H1 (cell line): Measurements from ENCODE around the gene OXCT2. TPM values are rescaled to one million over a fixed set of nuclear protein-coding genes. Genes with fewer than 3 reads are reported as not detected.

Source experiments
- CTCF ChIA-PET: fragments of 300-600 bp; sonication (Branson Sonifier 250); formaldehyde crosslinking; loops from one replicate; lab custom pipeline; 2021; ENCODE audit not compliant: partially characterized antibody; lab: Charles Lee
- POLR2A ChIA-PET: fragments of 300-600 bp; sonication (Branson Sonifier 250); formaldehyde crosslinking; loops from one replicate; lab custom pipeline; 2021; ENCODE audit warnings: inconsistent platforms; ENCODE audit not compliant: partially characterized antibody; lab: Charles Lee
- DNase-seq, 2 experiments: peaks; one replicate each; pipeline versions ENCODE4 v3.0.0 to v3.0.0-alpha.2; 2010 to 2022; ENCODE audit warnings: low spot score in 2 of 2, low read depth in 1 of 2, mixed read lengths in 1 of 2
- FAIRE-seq: peaks from 2 replicates; lab custom pipeline; 2011; peaks lifted over from hg19 to GRCh38; lab: Jason Lieb, UNC
- H2AFZ ChIP-seq: 2 replicates; pipeline ENCODE4 v1.8.1; 2012; ENCODE audit warnings: low read length, inconsistent platforms
- H2AK5ac ChIP-seq: 2 replicates; pipeline ENCODE4 v1.6.1; 2013; ENCODE audit warnings: low read depth, low read length
- H2BK120ac ChIP-seq: replicated peaks from 2 replicates; pipeline ENCODE3; 2013; ENCODE audit warnings: low read depth, low read length, inconsistent platforms
- H2BK12ac ChIP-seq: 2 replicates; pipeline ENCODE4 v1.6.1; 2013; ENCODE audit warnings: low read depth, low read length
- H2BK15ac ChIP-seq: 2 replicates; pipeline ENCODE4 v1.6.1; 2013; ENCODE audit warnings: low read length
- H2BK20ac ChIP-seq: 2 replicates; pipeline ENCODE4 v1.6.1; 2013; ENCODE audit warnings: low read length
- H2BK5ac ChIP-seq: 2 replicates; pipeline ENCODE4 v1.6.1; 2013; ENCODE audit warnings: low read depth, low read length
- H3K14ac ChIP-seq: 2 replicates; pipeline ENCODE4 v1.6.1; 2013; ENCODE audit warnings: inconsistent platforms; ENCODE audit not compliant: insufficient read length
- H3K18ac ChIP-seq: 2 replicates; pipeline ENCODE4 v1.6.1; 2013; ENCODE audit warnings: low read length; ENCODE audit errors: extremely low read depth
- H3K23ac ChIP-seq: 2 replicates; pipeline ENCODE4 v1.6.1; 2013; ENCODE audit warnings: inconsistent platforms; ENCODE audit not compliant: insufficient read length
- H3K23me2 ChIP-seq: 2 replicates; pipeline ENCODE4 v1.6.1; 2013; ENCODE audit warnings: low read depth, low read length
- H3K27ac ChIP-seq: 2 replicates; pipeline ENCODE4 v1.6.1; 2011; ENCODE audit warnings: low read depth, low read length, inconsistent platforms
- H3K27me3 ChIP-seq, 4 experiments: replicated peaks in 1 of 4; 1 replicate in 1 of 4; 2 replicates in 3 of 4; pipeline versions ENCODE4 v1.6.1 to v1.8.1; 2011 to 2013; ENCODE audit warnings: low read length in 3 of 4, mild to moderate bottlenecking in 3 of 4, inconsistent platforms in 2 of 4, mixed read lengths in 2 of 4, moderate library complexity in 1 of 4; ENCODE audit not compliant: control insufficient read depth in 3 of 4, insufficient read depth in 3 of 4; ENCODE audit errors: extremely low read depth in 1 of 4
- H3K36me3 ChIP-seq, 4 experiments: 2 replicates each; pipeline versions ENCODE4 v1.6.1 to v1.8.1; 2011 to 2013; ENCODE audit warnings: mild to moderate bottlenecking in 4 of 4, low read length in 3 of 4, moderate library complexity in 2 of 4, control low read depth in 1 of 4, inconsistent platforms in 1 of 4; ENCODE audit not compliant: insufficient read depth in 4 of 4, control insufficient read depth in 2 of 4
- H3K4ac ChIP-seq: replicated peaks from 2 replicates; pipeline ENCODE3; 2013; ENCODE audit warnings: low read length, low read depth, mixed read lengths, inconsistent platforms; ENCODE audit not compliant: insufficient read length
- H3K4me1 ChIP-seq, 4 experiments: replicated peaks in 1 of 4; 1 replicate in 1 of 4; 2 replicates in 3 of 4; pipeline versions ENCODE4 v1.6.1 to v1.8.1; 2011 to 2013; ENCODE audit warnings: low read length in 3 of 4, inconsistent platforms in 2 of 4, mixed read lengths in 1 of 4; ENCODE audit not compliant: insufficient read depth in 4 of 4, control insufficient read depth in 3 of 4
- H3K4me2 ChIP-seq, 2 experiments: 2 replicates each; pipeline versions ENCODE4 v1.6.1 to v1.8.1; 2011 to 2013; ENCODE audit warnings: low read depth in 2 of 2, low read length in 2 of 2, control low read depth in 1 of 2, inconsistent platforms in 1 of 2, mild to moderate bottlenecking in 1 of 2; ENCODE audit not compliant: insufficient read depth in 1 of 2
- H3K4me3 ChIP-seq, 4 experiments: fragments of 200-600, 300-600 bp in 1 of 4; sonication (generic), shearing (Covaris generic), sonication (Bioruptor Twin) in 1 of 4; 2 replicates each; pipeline versions ENCODE4 v1.5.1 to v1.8.1; 2011 to 2016; ENCODE audit warnings: low read length in 4 of 4, low read depth in 3 of 4, control low read depth in 2 of 4, inconsistent platforms in 2 of 4, mild to moderate bottlenecking in 2 of 4, mixed read lengths in 1 of 4, moderate library complexity in 1 of 4; ENCODE audit not compliant: insufficient read depth in 2 of 4; ENCODE audit errors: extremely low read depth in 1 of 4
- H3K56ac ChIP-seq: replicated peaks from 2 replicates; pipeline ENCODE3; 2013; ENCODE audit warnings: low read depth, mild to moderate bottlenecking, mixed read lengths, low read length, inconsistent platforms; ENCODE audit not compliant: insufficient read length
- H3K79me1 ChIP-seq: 2 replicates; pipeline ENCODE4 v1.6.1; 2013; ENCODE audit warnings: low read depth, low read length, control low read depth
- H3K79me2 ChIP-seq, 2 experiments: 2 replicates each; pipeline versions ENCODE4 v1.6.1 to v1.8.1; 2012 to 2013; ENCODE audit warnings: low read length in 2 of 2, mild to moderate bottlenecking in 2 of 2, inconsistent platforms in 1 of 2; ENCODE audit not compliant: insufficient read depth in 2 of 2, control insufficient read depth in 1 of 2
- H3K9ac ChIP-seq, 4 experiments: replicated peaks in 1 of 4; 1 replicate in 1 of 4; 2 replicates in 3 of 4; pipeline versions ENCODE4 v1.6.1 to v1.8.1; 2011 to 2013; ENCODE audit warnings: low read depth in 3 of 4, low read length in 3 of 4, control low read depth in 2 of 4, mild to moderate bottlenecking in 2 of 4, moderate library complexity in 2 of 4, inconsistent platforms in 1 of 4; ENCODE audit errors: extremely low read depth in 1 of 4
- H3K9me3 ChIP-seq, 2 experiments: 2 replicates each; pipeline versions ENCODE4 v1.6.1 to v1.8.1; 2012 to 2013; ENCODE audit warnings: mild to moderate bottlenecking in 2 of 2, moderate library complexity in 2 of 2, control low read depth in 1 of 2, inconsistent platforms in 1 of 2, low read depth in 1 of 2, low read length in 1 of 2, mixed read lengths in 1 of 2; ENCODE audit not compliant: insufficient read depth in 2 of 2
- H4K20me1 ChIP-seq, 2 experiments: replicated peaks in 1 of 2; 2 replicates each; pipeline versions ENCODE3 to v1.8.1; 2011 to 2013; ENCODE audit warnings: inconsistent platforms in 2 of 2, low read length in 2 of 2, mild to moderate bottlenecking in 1 of 2; ENCODE audit not compliant: insufficient read depth in 2 of 2, control insufficient read depth in 1 of 2
- H4K5ac ChIP-seq: 2 replicates; pipeline ENCODE4 v1.6.1; 2013; ENCODE audit warnings: low read length, low read depth, mixed read lengths, inconsistent platforms; ENCODE audit not compliant: insufficient read length
- H4K8ac ChIP-seq: 2 replicates; pipeline ENCODE4 v1.8.0; 2013; ENCODE audit warnings: mild to moderate bottlenecking, moderate library complexity, low read length, inconsistent platforms; ENCODE audit not compliant: insufficient read depth; ENCODE audit errors: extremely low read depth
- H4K91ac ChIP-seq: replicated peaks from 2 replicates; pipeline ENCODE3; 2013; ENCODE audit warnings: low read length, mixed read lengths, inconsistent platforms; ENCODE audit not compliant: insufficient read length
- ASH2L ChIP-seq: fragments of 200-600, 300-600 bp; sonication (generic); IDR thresholded peaks from one replicate; pipeline ENCODE4 v1.7.1; 2017; ENCODE audit warnings: low read length
- BRCA1 ChIP-seq: IDR thresholded peaks from 2 replicates; pipeline ENCODE4 v1.6.1; 2012; ENCODE audit warnings: low read depth, low read length, improper control_type of control experiment
- HDAC6 ChIP-seq: IDR thresholded peaks from one replicate; pipeline ENCODE4 v1.7.1; 2012; ENCODE audit warnings: low read depth, mild to moderate bottlenecking, inconsistent platforms, low read length, moderate library complexity
- MAFK ChIP-seq: IDR thresholded peaks from 2 replicates; pipeline ENCODE4 v1.6.1; 2012; ENCODE audit warnings: low read depth, mild to moderate bottlenecking, improper control_type of control experiment, low read length
- SP2 ChIP-seq: IDR thresholded peaks from 2 replicates; pipeline ENCODE4 v1.6.1; 2012; ENCODE audit warnings: mild to moderate bottlenecking, low read length, inconsistent platforms
- SP4 ChIP-seq: IDR thresholded peaks from 2 replicates; pipeline ENCODE4 v1.6.1; 2012; ENCODE audit warnings: low read length, inconsistent platforms
- SUZ12 ChIP-seq: fragments of 200-600 bp; sonication (generic); IDR thresholded peaks from 2 replicates; pipeline ENCODE4 v1.6.1; 2012; ENCODE audit warnings: mild to moderate bottlenecking, inconsistent platforms, low read length, moderate library complexity, mixed read lengths
- TAF7 ChIP-seq: optimal IDR thresholded peaks from 2 replicates; pipeline ENCODE3; 2011; ENCODE audit warnings: low read depth, mild to moderate bottlenecking, inconsistent platforms, low read length, moderate library complexity, borderline replicate concordance
- WGBS, 2 experiments: shearing (Covaris generic) in 1 of 2; methylation state at CpG; one replicate each; pipeline versions ENCODE4 v1.1.6 to v1.1.7; 2013 to 2015; ENCODE audit warnings: low lambda C conversion rate in 2 of 2, mixed read lengths in 2 of 2, inconsistent platforms in 1 of 2, low coverage in 1 of 2, missing lambda C conversion rate in 1 of 2; ENCODE audit not compliant: insufficient replicate concordance in 2 of 2, insufficient coverage in 1 of 2, insufficient read length in 1 of 2; ENCODE audit errors: extremely low coverage in 1 of 2, missing lambda C conversion rate in 1 of 2; 5-methylcytosine and 5-hydroxymethylcytosine counted together
- polyA plus RNA-seq, 7 experiments: library from polyadenylated mRNA; depleted of rRNA in 3 of 7; stranded (reverse) in 5 of 7; unstranded in 2 of 7; fragments of >200 nt in 5 of 7; fragments of 200-250 nt in 2 of 7; gene quantifications; 1 replicate in 5 of 7; 2 replicates in 1 of 7; 4 replicates in 1 of 7; pipeline versions ENCODE4 v1.2.1 to v1.2.3, GENCODE V29; 2011 to 2013; ENCODE audit warnings: missing spikeins in 2 of 7, mixed read lengths in 2 of 7
- total RNA-seq: library from RNA; stranded (reverse); fragmentation: NEBNext Ultra II Directional; extraction: Animal tissue kit (Norgen Biotek cat#: 25700); gene quantifications from 2 replicates; pipeline ENCODE4 v1.2.1, GENCODE V29; 2021
- TF ChIP-seq, protein P1 (sequence below): IDR thresholded peaks from 2 replicates; pipeline ENCODE4 v1.6.1; 2012; ENCODE audit warnings: inconsistent platforms
- TF ChIP-seq, protein P2 (sequence below), 3 experiments: IDR thresholded peaks; 1 replicate in 2 of 3; 2 replicates in 1 of 3; pipeline versions ENCODE4 v1.5.1 to v1.6.1; 2011; ENCODE audit warnings: low read length in 3 of 3, mild to moderate bottlenecking in 3 of 3, inconsistent platforms in 2 of 3, low read depth in 1 of 3, moderate library complexity in 1 of 3; ENCODE audit not compliant: insufficient read depth in 1 of 3; ENCODE audit errors: control extremely low read depth in 1 of 3

OXCT2 gene
- total and polyA plus RNA-seq, 2 of the 8 experiments (the other 6 are each of a cell fraction or from before 2014, with no cell fraction given), result 2.6 to 2.9 TPM

DNA sequence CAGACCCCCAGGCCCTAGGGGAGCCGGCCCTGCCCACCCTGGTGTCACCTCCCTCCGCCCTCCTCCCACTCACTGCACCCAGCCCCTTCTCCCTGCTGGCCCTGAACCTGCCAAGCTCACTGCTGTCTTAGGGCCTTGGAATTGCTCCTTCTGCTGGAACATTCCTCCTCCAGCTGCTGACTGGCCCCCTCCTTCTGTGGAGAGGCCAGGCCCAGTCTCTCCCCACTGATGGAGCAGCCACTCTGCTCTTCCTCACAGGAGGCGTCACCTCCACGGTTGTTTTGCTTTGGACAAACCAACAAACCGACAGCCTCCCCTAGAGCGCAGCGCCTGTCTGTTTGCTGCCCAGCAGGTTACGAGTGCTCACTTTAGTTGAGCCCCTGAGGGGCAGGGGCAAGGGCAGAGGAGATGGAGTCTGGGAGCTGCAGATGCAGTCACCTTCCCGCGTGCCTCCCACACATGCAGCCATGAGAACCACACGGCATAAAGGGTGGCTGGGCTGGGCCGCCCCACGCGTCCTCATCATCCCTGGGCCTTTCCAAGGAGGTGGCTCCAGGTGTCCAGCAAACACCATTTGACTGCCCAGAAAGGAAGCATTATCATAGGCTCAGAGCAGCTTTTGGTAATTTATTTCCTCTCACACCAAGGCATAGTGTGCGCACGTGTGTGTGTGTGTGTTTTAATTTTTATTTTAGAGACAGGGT, 9.4 kb downstream of the OXCT2 start:
- CTCF ChIA-PET, result interaction anchor here (0.6 to 1.4 kb wide), 2 partner anchors 38 to 104 kb away, joined by 4 read pairs; no protein-coding TSS in a partner anchor
- TF ChIP-seq, protein P1, sequence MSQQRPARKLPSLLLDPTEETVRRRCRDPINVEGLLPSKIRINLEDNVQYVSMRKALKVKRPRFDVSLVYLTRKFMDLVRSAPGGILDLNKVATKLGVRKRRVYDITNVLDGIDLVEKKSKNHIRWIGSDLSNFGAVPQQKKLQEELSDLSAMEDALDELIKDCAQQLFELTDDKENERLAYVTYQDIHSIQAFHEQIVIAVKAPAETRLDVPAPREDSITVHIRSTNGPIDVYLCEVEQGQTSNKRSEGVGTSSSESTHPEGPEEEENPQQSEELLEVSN, result no peak
- TF ChIP-seq TAF7 (no peak), SP2 (no peak), SUZ12 (no peak), MAFK (no peak), BRCA1 (no peak), HDAC6 (no peak), SP4 (no peak), ASH2L (no peak)
- TF ChIP-seq, protein P2, sequence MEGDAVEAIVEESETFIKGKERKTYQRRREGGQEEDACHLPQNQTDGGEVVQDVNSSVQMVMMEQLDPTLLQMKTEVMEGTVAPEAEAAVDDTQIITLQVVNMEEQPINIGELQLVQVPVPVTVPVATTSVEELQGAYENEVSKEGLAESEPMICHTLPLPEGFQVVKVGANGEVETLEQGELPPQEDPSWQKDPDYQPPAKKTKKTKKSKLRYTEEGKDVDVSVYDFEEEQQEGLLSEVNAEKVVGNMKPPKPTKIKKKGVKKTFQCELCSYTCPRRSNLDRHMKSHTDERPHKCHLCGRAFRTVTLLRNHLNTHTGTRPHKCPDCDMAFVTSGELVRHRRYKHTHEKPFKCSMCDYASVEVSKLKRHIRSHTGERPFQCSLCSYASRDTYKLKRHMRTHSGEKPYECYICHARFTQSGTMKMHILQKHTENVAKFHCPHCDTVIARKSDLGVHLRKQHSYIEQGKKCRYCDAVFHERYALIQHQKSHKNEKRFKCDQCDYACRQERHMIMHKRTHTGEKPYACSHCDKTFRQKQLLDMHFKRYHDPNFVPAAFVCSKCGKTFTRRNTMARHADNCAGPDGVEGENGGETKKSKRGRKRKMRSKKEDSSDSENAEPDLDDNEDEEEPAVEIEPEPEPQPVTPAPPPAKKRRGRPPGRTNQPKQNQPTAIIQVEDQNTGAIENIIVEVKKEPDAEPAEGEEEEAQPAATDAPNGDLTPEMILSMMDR (IDR thresholded peaks at IDR 0.05; ENCODE audit: control extremely low read depth in 1 of 3, insufficient read depth in 1 of 3, low read depth in 1 of 3, low read length in 3 of 3), result no peak

More for the DNA sequence above, 9.4 kb downstream of the OXCT2 start:
- H2BK5ac ChIP-seq, result no peak overlapping the region
- no peak overlapping the region for H3K27ac ChIP-seq
- no peak overlapping the region for H3K18ac ChIP-seq
- peaks cover 2 to 6% (median 2%) of the 10 kb centered on the region in 4 experiments; a peak in 5 of 8 replicates for H3K36me3 ChIP-seq
- POLR2A ChIA-PET, result no interaction called here
- H3K4me2 ChIP-seq, result no peak overlapping the region
- peaks cover 5 to 12% of the 10 kb centered on the region in 2 experiments; a peak in 1 of 4 replicates for H3K9me3 ChIP-seq
- no peak overlapping the region for H4K91ac ChIP-seq
- no peak overlapping the region for H3K4me3 ChIP-seq
- no peak overlapping the region for H2AFZ ChIP-seq
- H3K4ac ChIP-seq, result no peak overlapping the region
- H3K79me2 ChIP-seq, result no peaks in the 10 kb centered on the region
- H4K8ac ChIP-seq, result peak overlapping the region; percentile 46; the same call in 1 of the 2 replicates
- no peaks in the 10 kb centered on the region for H3K79me1 ChIP-seq
- H2BK120ac ChIP-seq, result no peak overlapping the region
- no peak overlapping the region for H3K23ac ChIP-seq
- no peak overlapping the region for H2BK20ac ChIP-seq
- H3K4me1 ChIP-seq, result no peaks in the 10 kb centered on the region
- H2BK12ac ChIP-seq, result no peak overlapping the region
- no peaks in the 10 kb centered on the region for H3K23me2 ChIP-seq
- DNase-seq (no peak), FAIRE-seq (no peak)
- no peak overlapping the region for H2AK5ac ChIP-seq
- no peak overlapping the region for H3K14ac ChIP-seq
- no peak overlapping the region for H3K56ac ChIP-seq
- H4K20me1 ChIP-seq, result no peaks in the 10 kb centered on the region
- H4K5ac ChIP-seq, result no peak overlapping the region
- no peak overlapping the region for H3K9ac ChIP-seq
- 93% methylated on average over 15 of the region's 16 CpGs; no CpG with 5 or more reads in 1 of the 2 experiments for WGBS, 2 experiments
- H3K27me3 ChIP-seq, result no peaks in the 10 kb centered on the region
- no peak overlapping the region for H2BK15ac ChIP-seq
